Cardiac muscle cell (in vitro differentiated cells and primary cell): ENCODE results near the gene GLCE. TPM values are rescaled to one million over a fixed set of nuclear protein-coding genes. Genes with fewer than 3 reads are reported as not detected.

Experiments
- DNase-seq, 2 donors: peaks; one replicate each; pipeline versions ENCODE4 v3.0.0 to v3.0.0-alpha.2; 2010 to 2017; ENCODE audit warnings: low read depth in 1 of 2, low spot score in 1 of 2
- H3K27ac ChIP-seq: fragments of 200-600 bp; sonication (generic); 2 replicates; pipeline ENCODE4 v1.5.1; 2016
- H3K27me3 ChIP-seq: fragments of 200-600 bp; sonication (generic); 2 replicates; pipeline ENCODE4 v1.6.0; 2016; ENCODE audit warnings: control low read depth
- H3K36me3 ChIP-seq: fragments of 200-600 bp; sonication (generic); 2 replicates; pipeline ENCODE4 v1.5.1; 2016; ENCODE audit warnings: control low read depth
- H3K4me1 ChIP-seq: fragments of 200-600 bp; sonication (generic); 2 replicates; pipeline ENCODE4 v1.8.1; 2017; ENCODE audit warnings: low read depth, mild to moderate bottlenecking, mixed run types
- H3K4me3 ChIP-seq: fragments of 200-600 bp; sonication (generic); 2 replicates; pipeline ENCODE4 v1.5.1; 2016; ENCODE audit warnings: mild to moderate bottlenecking
- H3K9me3 ChIP-seq: fragments of 200-600 bp; sonication (generic); 2 replicates; pipeline ENCODE4 v1.5.1; 2017; ENCODE audit warnings: low read depth, mild to moderate bottlenecking, control low read depth
- polyA plus RNA-seq: library from polyadenylated mRNA; unstranded; fragments of >200 nt; fragmentation: Nextera tagmentation; extraction: Ambion mirVana; gene quantifications from 2 replicates; pipeline ENCODE4 v1.2.1, GENCODE V29; 2016
- total RNA-seq: library from RNA; depleted of rRNA; stranded (reverse); fragments of >200 nt; gene quantifications from 2 replicates; pipeline ENCODE4 v1.2.3, GENCODE V29; 2016
- TF ChIP-seq, protein P1 (sequence below): IDR thresholded peaks from 2 replicates; pipeline ENCODE4 v1.5.1; 2012; ENCODE audit warnings: low read depth, mild to moderate bottlenecking, low read length

The GLCE gene
- total and polyA plus RNA-seq, 2 experiments from 2014 or later = 6.1 to 9.3 TPM

GRCh38 chr15:69314736-69315135, 154.3 kb downstream of the GLCE start:
- no peaks in the 10 kb centered on the region for H3K9me3 ChIP-seq
- DNase-seq = no peak
- TF ChIP-seq, protein P1, sequence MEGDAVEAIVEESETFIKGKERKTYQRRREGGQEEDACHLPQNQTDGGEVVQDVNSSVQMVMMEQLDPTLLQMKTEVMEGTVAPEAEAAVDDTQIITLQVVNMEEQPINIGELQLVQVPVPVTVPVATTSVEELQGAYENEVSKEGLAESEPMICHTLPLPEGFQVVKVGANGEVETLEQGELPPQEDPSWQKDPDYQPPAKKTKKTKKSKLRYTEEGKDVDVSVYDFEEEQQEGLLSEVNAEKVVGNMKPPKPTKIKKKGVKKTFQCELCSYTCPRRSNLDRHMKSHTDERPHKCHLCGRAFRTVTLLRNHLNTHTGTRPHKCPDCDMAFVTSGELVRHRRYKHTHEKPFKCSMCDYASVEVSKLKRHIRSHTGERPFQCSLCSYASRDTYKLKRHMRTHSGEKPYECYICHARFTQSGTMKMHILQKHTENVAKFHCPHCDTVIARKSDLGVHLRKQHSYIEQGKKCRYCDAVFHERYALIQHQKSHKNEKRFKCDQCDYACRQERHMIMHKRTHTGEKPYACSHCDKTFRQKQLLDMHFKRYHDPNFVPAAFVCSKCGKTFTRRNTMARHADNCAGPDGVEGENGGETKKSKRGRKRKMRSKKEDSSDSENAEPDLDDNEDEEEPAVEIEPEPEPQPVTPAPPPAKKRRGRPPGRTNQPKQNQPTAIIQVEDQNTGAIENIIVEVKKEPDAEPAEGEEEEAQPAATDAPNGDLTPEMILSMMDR = no peak

GRCh38 chr15:69315402-69316110, 155.1 kb downstream of the GLCE start:
- H3K27me3 ChIP-seq = no peaks in the 10 kb centered on the region
- DNase-seq = no peak
- H3K9me3 ChIP-seq = no peaks in the 10 kb centered on the region
- no peaks in the 10 kb centered on the region for H3K36me3 ChIP-seq
- TF ChIP-seq, protein P1 = no peak
- no peak overlapping the region for H3K27ac ChIP-seq
- H3K4me3 ChIP-seq = no peak overlapping the region
- H3K4me1 ChIP-seq = no peaks in the 10 kb centered on the region

More at GRCh38 chr15:69314736-69315135, 154.3 kb downstream of the GLCE start:
- Histone ChIP-seq H3K36me3 (no peaks in the 10 kb centered on the region), H3K4me3 (no peak overlapping the region), H3K27ac (no peak overlapping the region), H3K4me1 (no peaks in the 10 kb centered on the region), H3K27me3 (no peaks in the 10 kb centered on the region)

DNA sequence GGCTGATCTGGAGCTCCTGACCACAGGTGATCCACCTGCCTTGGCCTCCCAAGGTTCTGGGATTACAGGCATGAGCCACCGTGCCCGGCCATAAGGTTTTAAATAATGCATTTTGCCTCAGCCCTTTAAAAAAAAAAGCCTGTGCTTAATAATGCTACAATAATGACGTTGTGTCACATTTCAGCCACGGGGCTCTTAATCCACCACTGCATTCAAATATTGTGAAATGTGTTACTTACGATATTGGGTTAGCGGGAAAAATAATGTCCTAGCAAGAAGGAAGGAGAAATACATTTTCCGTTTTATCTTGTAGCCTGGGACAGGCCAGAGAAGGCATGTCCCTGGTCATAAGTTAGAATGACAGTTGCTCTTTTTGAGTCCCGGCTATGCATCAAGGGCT, 155.9 kb downstream of the GLCE start:
- H3K4me1 ChIP-seq = no peaks in the 10 kb centered on the region
- H3K4me3 ChIP-seq = no peak overlapping the region
- H3K27ac ChIP-seq = no peak overlapping the region
- H3K9me3 ChIP-seq = no peaks in the 10 kb centered on the region
- H3K36me3 ChIP-seq = no peaks in the 10 kb centered on the region
- DNase-seq = no peak
- TF ChIP-seq, protein P1 = no peak
- H3K27me3 ChIP-seq = no peaks in the 10 kb centered on the region

- Histone ChIP-seq H3K36me3 (no peaks in the 10 kb centered on the region), H3K27ac (no peak overlapping the region), H3K4me1 (no peaks in the 10 kb centered on the region), H3K4me3 (no peak overlapping the region), H3K27me3 (no peaks in the 10 kb centered on the region), H3K9me3 (no peaks in the 10 kb centered on the region)
- no peak for DNase-seq
- TF ChIP-seq, protein P1 = no peak
Observed at GRCh38 chr15:69317392-69317841, 157.0 kb downstream of the GLCE start.

DNA sequence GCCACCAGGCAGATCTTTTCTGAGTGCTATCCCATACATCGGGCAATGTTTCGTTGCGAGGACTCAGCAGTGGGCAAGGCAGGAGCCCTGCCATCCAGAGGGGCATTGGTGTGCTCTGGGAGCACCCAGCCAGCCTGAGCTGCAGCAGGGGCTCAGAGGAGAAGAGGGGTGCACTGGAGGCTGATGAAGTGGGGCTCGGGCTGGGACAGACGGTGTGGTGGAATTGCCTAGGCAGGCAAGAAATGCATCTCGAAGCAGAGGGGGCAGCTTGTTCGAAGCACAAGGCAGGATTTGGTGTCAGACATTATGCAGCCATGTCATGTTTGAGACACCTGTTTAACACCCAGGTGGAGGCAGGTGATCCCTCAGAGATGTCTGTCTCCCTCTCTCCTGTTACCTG, 157.6 kb downstream of the GLCE start:
- Histone ChIP-seq H3K4me1 (no peaks in the 10 kb centered on the region), H3K27me3 (no peaks in the 10 kb centered on the region), H3K4me3 (no peak overlapping the region), H3K9me3 (no peaks in the 10 kb centered on the region), H3K27ac (no peak overlapping the region), H3K36me3 (no peaks in the 10 kb centered on the region)
- TF ChIP-seq, protein P1 = no peak
- DNase-seq = no peak
